Panc1 (cell line): ENCODE data around the gene WHRN.

Source experiments
- POLR2AphosphoS5 ChIP-seq: IDR thresholded peaks from 2 replicates; pipeline ENCODE4 v1.6.1; 2012; ENCODE audit warnings: mild to moderate bottlenecking, low read depth, low read length, moderate library complexity
- SIN3A ChIP-seq: IDR thresholded peaks from 2 replicates; pipeline ENCODE4 v1.6.1; 2012; ENCODE audit warnings: low read depth, mild to moderate bottlenecking, low read length, moderate library complexity, borderline replicate concordance; ENCODE audit not compliant: insufficient read depth
- TCF7L2 ChIP-seq: IDR thresholded peaks from 2 replicates; pipeline ENCODE4 v1.6.1; 2011; ENCODE audit warnings: mild to moderate bottlenecking, low read depth, low read length, inconsistent platforms
- TF ChIP-seq, protein P1 (sequence below): fragments of 450-650 bp; IDR thresholded peaks from 2 replicates; pipeline ENCODE4 v1.5.1; 2017; ENCODE audit warnings: mild to moderate bottlenecking
- TF ChIP-seq, protein P2 (sequence below), 2 experiments: IDR thresholded peaks; 2 replicates each; pipeline ENCODE4 v1.6.1; 2011 to 2012; ENCODE audit warnings: low read depth in 2 of 2, control low read depth in 1 of 2, low read length in 1 of 2, mild to moderate bottlenecking in 1 of 2, moderate library complexity in 1 of 2; ENCODE audit not compliant: insufficient read depth in 1 of 2

DNA sequence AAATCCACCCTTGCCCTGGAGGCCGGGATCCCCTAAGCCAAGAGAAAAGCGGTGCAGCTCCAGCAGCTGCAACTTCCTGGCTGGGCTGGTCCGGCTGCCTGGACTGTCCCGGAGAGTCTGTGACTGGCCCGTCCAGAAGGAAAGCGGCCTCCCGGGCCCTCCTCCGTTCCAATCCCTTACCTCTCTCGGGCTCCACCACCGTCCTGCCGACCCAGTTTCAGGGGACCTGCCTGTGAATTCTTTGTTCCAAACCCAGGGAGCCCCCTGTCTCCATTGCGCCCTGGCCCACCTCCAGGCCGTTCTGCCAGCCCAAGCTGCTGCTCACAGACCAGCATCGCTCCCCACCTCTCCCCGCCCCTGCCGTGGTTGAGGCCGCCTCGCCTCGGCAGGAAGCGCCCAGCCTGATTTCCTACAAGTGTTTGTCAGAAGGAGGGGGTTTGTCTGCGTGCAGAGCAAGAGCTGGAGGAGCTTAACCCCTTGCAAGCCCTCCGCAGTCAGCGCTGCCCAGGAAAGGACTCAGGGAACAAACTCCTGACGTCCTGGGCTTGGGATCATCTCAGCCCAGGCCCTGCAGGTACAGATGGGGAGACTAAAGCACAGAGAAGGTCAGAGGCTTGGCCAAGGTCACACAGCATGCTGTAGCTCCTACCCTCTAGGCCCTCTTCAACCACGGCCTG, 117.5 kb downstream of the WHRN start, which contains the start of gene AKNA:
- TF ChIP-seq, protein P1, sequence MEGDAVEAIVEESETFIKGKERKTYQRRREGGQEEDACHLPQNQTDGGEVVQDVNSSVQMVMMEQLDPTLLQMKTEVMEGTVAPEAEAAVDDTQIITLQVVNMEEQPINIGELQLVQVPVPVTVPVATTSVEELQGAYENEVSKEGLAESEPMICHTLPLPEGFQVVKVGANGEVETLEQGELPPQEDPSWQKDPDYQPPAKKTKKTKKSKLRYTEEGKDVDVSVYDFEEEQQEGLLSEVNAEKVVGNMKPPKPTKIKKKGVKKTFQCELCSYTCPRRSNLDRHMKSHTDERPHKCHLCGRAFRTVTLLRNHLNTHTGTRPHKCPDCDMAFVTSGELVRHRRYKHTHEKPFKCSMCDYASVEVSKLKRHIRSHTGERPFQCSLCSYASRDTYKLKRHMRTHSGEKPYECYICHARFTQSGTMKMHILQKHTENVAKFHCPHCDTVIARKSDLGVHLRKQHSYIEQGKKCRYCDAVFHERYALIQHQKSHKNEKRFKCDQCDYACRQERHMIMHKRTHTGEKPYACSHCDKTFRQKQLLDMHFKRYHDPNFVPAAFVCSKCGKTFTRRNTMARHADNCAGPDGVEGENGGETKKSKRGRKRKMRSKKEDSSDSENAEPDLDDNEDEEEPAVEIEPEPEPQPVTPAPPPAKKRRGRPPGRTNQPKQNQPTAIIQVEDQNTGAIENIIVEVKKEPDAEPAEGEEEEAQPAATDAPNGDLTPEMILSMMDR, result no peak
- TF ChIP-seq POLR2AphosphoS5 (no peak), TCF7L2 (no peak), SIN3A (no peak)
- TF ChIP-seq, protein P2, sequence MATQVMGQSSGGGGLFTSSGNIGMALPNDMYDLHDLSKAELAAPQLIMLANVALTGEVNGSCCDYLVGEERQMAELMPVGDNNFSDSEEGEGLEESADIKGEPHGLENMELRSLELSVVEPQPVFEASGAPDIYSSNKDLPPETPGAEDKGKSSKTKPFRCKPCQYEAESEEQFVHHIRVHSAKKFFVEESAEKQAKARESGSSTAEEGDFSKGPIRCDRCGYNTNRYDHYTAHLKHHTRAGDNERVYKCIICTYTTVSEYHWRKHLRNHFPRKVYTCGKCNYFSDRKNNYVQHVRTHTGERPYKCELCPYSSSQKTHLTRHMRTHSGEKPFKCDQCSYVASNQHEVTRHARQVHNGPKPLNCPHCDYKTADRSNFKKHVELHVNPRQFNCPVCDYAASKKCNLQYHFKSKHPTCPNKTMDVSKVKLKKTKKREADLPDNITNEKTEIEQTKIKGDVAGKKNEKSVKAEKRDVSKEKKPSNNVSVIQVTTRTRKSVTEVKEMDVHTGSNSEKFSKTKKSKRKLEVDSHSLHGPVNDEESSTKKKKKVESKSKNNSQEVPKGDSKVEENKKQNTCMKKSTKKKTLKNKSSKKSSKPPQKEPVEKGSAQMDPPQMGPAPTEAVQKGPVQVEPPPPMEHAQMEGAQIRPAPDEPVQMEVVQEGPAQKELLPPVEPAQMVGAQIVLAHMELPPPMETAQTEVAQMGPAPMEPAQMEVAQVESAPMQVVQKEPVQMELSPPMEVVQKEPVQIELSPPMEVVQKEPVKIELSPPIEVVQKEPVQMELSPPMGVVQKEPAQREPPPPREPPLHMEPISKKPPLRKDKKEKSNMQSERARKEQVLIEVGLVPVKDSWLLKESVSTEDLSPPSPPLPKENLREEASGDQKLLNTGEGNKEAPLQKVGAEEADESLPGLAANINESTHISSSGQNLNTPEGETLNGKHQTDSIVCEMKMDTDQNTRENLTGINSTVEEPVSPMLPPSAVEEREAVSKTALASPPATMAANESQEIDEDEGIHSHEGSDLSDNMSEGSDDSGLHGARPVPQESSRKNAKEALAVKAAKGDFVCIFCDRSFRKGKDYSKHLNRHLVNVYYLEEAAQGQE (IDR thresholded peaks at IDR 0.05; ENCODE audit: insufficient read depth in 1 of 2, low read depth in 2 of 2, low read length in 1 of 2), result no peak
